IMR-90 (cell line): ENCODE data around the gene PBOV1. TPM values are rescaled to one million over a fixed set of nuclear protein-coding genes. Genes with fewer than 3 reads are reported as not detected.

ENCODE experiments used
- ATAC-seq: fragments of 200-7000 bp; cut with Tn5 transposase; 2 replicates; pipeline ENCODE4 v1.9.1; 2020; ENCODE audit warnings: low read depth, mild to moderate bottlenecking, moderate library complexity
- BruUV-seq: library from RNA; stranded (reverse); fragments of 400-500 nt; replicated peaks from 2 replicates; lab custom pipeline; 2021; lab: Mats Ljungman, UMichigan
- CTCF ChIA-PET: fragments of 300-600 bp; formaldehyde crosslinking; extraction: SDS; loops from one replicate; lab custom pipeline; 2021; ENCODE audit warnings: antibody characterized with exemption; lab: Yijun Ruan, JAX
- POLR2A ChIA-PET: fragments of 300-600 bp; sonication (Branson Sonifier 250); formaldehyde crosslinking; loops from one replicate; lab custom pipeline; 2022; ENCODE audit warnings: antibody characterized with exemption; ENCODE audit not compliant: unreplicated experiment; lab: Charles Lee
- DNase-seq: peaks from one replicate; pipeline ENCODE4 v3.0.0; 2013
- H2AFZ ChIP-seq: replicated peaks from 2 replicates; pipeline ENCODE3; 2013; ENCODE audit warnings: low read length, mild to moderate bottlenecking; ENCODE audit not compliant: poor library complexity
- H2AK5ac ChIP-seq: 2 replicates; pipeline ENCODE4 v1.6.1; 2013; ENCODE audit warnings: low read depth, low read length, inconsistent platforms
- H2AK9ac ChIP-seq: replicated peaks from 2 replicates; pipeline ENCODE3; 2013; ENCODE audit warnings: mild to moderate bottlenecking, low read depth, low read length, moderate library complexity; ENCODE audit not compliant: poor library complexity
- H2BK120ac ChIP-seq: 2 replicates; pipeline ENCODE4 v1.6.1; 2013; ENCODE audit warnings: low read depth, low read length, inconsistent platforms
- H2BK15ac ChIP-seq: 3 replicates; pipeline ENCODE4 v1.6.1; 2013; ENCODE audit warnings: low read depth, low read length, inconsistent platforms
- H2BK20ac ChIP-seq: 2 replicates; pipeline ENCODE4 v1.6.1; 2013; ENCODE audit warnings: low read depth, mild to moderate bottlenecking, inconsistent platforms, low read length, moderate library complexity
- H2BK5ac ChIP-seq: 2 replicates; pipeline ENCODE4 v1.6.1; 2013; ENCODE audit warnings: mild to moderate bottlenecking, low read depth, low read length, inconsistent platforms; ENCODE audit not compliant: poor library complexity, severe bottlenecking
- H3K14ac ChIP-seq: replicated peaks from 2 replicates; pipeline ENCODE4 v1.6.1; 2013; ENCODE audit warnings: low read depth, low read length, inconsistent platforms
- H3K18ac ChIP-seq: 2 replicates; pipeline ENCODE4 v1.6.1; 2013; ENCODE audit warnings: low read depth, low read length, control low read depth
- H3K23ac ChIP-seq: 2 replicates; pipeline ENCODE4 v1.6.1; 2013; ENCODE audit warnings: low read depth, low read length, inconsistent platforms
- H3K27ac ChIP-seq: 2 replicates; pipeline ENCODE4 v1.5.1; 2013; ENCODE audit warnings: mild to moderate bottlenecking, control low read depth, low read length; ENCODE audit not compliant: insufficient read depth
- H3K27me3 ChIP-seq: 2 replicates; pipeline ENCODE4 v1.6.1; 2013; ENCODE audit warnings: low read length; ENCODE audit not compliant: control insufficient read depth, insufficient read depth
- H3K36me3 ChIP-seq: 2 replicates; pipeline ENCODE4 v1.6.1; 2013; ENCODE audit warnings: low read length, mixed read lengths; ENCODE audit not compliant: control insufficient read depth, insufficient read depth
- H3K4ac ChIP-seq: 2 replicates; pipeline ENCODE4 v1.6.1; 2013; ENCODE audit warnings: low read depth, low read length, inconsistent platforms
- H3K4me1 ChIP-seq: 2 replicates; pipeline ENCODE4 v1.6.1; 2013; ENCODE audit warnings: low read length, mixed read lengths; ENCODE audit not compliant: control insufficient read depth, insufficient read depth
- H3K4me2 ChIP-seq: 2 replicates; pipeline ENCODE4 v1.6.1; 2013; ENCODE audit warnings: low read depth, mild to moderate bottlenecking, control low read depth, low read length, moderate library complexity
- H3K4me3 ChIP-seq: 2 replicates; pipeline ENCODE4 v1.5.1; 2013; ENCODE audit warnings: low read depth, mild to moderate bottlenecking, control low read depth, low read length, moderate library complexity; ENCODE audit not compliant: insufficient read depth
- H3K56ac ChIP-seq: 2 replicates; pipeline ENCODE4 v1.6.1; 2013; ENCODE audit warnings: low read length, inconsistent platforms; ENCODE audit not compliant: insufficient read depth; ENCODE audit errors: extremely low read depth
- H3K79me1 ChIP-seq, 2 experiments: 2 replicates each; pipeline ENCODE4 v1.6.1; 2013; ENCODE audit warnings: low read length in 2 of 2, inconsistent platforms in 1 of 2, low read depth in 1 of 2
- H3K9ac ChIP-seq: 2 replicates; pipeline ENCODE4 v1.6.1; 2013; ENCODE audit warnings: low read depth, low read length, control low read depth
- H3K9me1 ChIP-seq: 2 replicates; pipeline ENCODE4 v1.6.1; 2013; ENCODE audit warnings: low read length, inconsistent platforms; ENCODE audit not compliant: insufficient read depth
- H3K9me3 ChIP-seq: 2 replicates; pipeline ENCODE4 v1.6.1; 2013; ENCODE audit warnings: low read length; ENCODE audit not compliant: control insufficient read depth, insufficient read depth
- H4K20me1 ChIP-seq: 2 replicates; pipeline ENCODE4 v1.6.1; 2013; ENCODE audit warnings: low read length, inconsistent platforms; ENCODE audit not compliant: insufficient read depth
- H4K5ac ChIP-seq: 2 replicates; pipeline ENCODE4 v1.6.1; 2013; ENCODE audit warnings: mild to moderate bottlenecking, low read depth, low read length, control low read depth
- H4K8ac ChIP-seq, 2 experiments: 2 replicates each; pipeline ENCODE4 v1.6.1; 2013; ENCODE audit warnings: low read depth in 2 of 2, low read length in 2 of 2, control low read depth in 1 of 2, inconsistent platforms in 1 of 2
- H4K91ac ChIP-seq: 2 replicates; pipeline ENCODE4 v1.6.1; 2013; ENCODE audit warnings: low read depth, low read length, inconsistent platforms; ENCODE audit not compliant: insufficient read depth
- BHLHE40 ChIP-seq: fragments of 150-350 bp; IDR thresholded peaks from 2 replicates; pipeline ENCODE4 v1.6.1; 2016; ENCODE audit warnings: mild to moderate bottlenecking, low read depth, low read length
- CEBPB ChIP-seq: IDR thresholded peaks from 2 replicates; pipeline ENCODE4 v1.6.1; 2012; ENCODE audit warnings: low read depth, low read length, improper control_type of control experiment
- CHD1 ChIP-seq: IDR thresholded peaks from 2 replicates; pipeline ENCODE4 v1.6.1; 2012; ENCODE audit warnings: low read depth, low read length, improper control_type of control experiment
- CTCF ChIP-seq: conservative IDR thresholded peaks from 2 replicates; pipeline ENCODE4 v1.5.1; 2012; ENCODE audit warnings: mild to moderate bottlenecking, low read depth, low read length, improper control_type of control experiment
- ELK1 ChIP-seq: fragments of 150-350 bp; IDR thresholded peaks from 2 replicates; pipeline ENCODE4 v1.6.1; 2016; ENCODE audit warnings: low read depth, mild to moderate bottlenecking, low read length, moderate library complexity, borderline replicate concordance
- FOS ChIP-seq: fragments of 150-350 bp; IDR thresholded peaks from 2 replicates; pipeline ENCODE4 v1.6.1; 2016; ENCODE audit warnings: low read depth, low read length
- MAFK ChIP-seq: IDR thresholded peaks from 2 replicates; pipeline ENCODE4 v1.6.1; 2012; ENCODE audit warnings: low read depth, low read length, improper control_type of control experiment
- MAZ ChIP-seq: IDR thresholded peaks from 2 replicates; pipeline ENCODE4 v1.6.1; 2012; ENCODE audit warnings: low read depth, mild to moderate bottlenecking, low read length, improper control_type of control experiment, moderate library complexity, borderline replicate concordance
- MXI1 ChIP-seq: IDR thresholded peaks from 2 replicates; pipeline ENCODE4 v1.6.1; 2012; ENCODE audit warnings: low read depth, mild to moderate bottlenecking, low read length, moderate library complexity, borderline replicate concordance
- NFE2L2 ChIP-seq: fragments of 150-350 bp; IDR thresholded peaks from 2 replicates; pipeline ENCODE4 v1.6.1; 2016; ENCODE audit warnings: low read depth, mild to moderate bottlenecking, low read length
- POLR2A ChIP-seq: IDR thresholded peaks from 2 replicates; pipeline ENCODE4 v1.6.1; 2012; ENCODE audit warnings: mild to moderate bottlenecking, low read depth, low read length
- RAD21 ChIP-seq: IDR thresholded peaks from 2 replicates; pipeline ENCODE4 v1.6.1; 2012; ENCODE audit warnings: low read length, improper control_type of control experiment
- RCOR1 ChIP-seq: IDR thresholded peaks from 2 replicates; pipeline ENCODE4 v1.6.1; 2012; ENCODE audit warnings: mild to moderate bottlenecking, low read length, improper control_type of control experiment; ENCODE audit not compliant: insufficient replicate concordance
- RFX5 ChIP-seq: IDR thresholded peaks from 2 replicates; pipeline ENCODE4 v1.8.0; 2012; ENCODE audit warnings: low read depth, mild to moderate bottlenecking, low read length, moderate library complexity
- SMC3 ChIP-seq: fragments of 150-350 bp; IDR thresholded peaks from 2 replicates; pipeline ENCODE4 v1.6.1; 2016; ENCODE audit warnings: low read depth, mild to moderate bottlenecking, antibody characterized with exemption, low read length, moderate library complexity
- USF2 ChIP-seq: fragments of 150-350 bp; IDR thresholded peaks from 2 replicates; pipeline ENCODE4 v1.6.1; 2017; ENCODE audit warnings: mild to moderate bottlenecking, antibody characterized with exemption, low read length, low read depth
- WGBS, 2 experiments: methylation state at CpG; one replicate each; pipeline versions ENCODE4 v1.1.5 to v1.1.7; 2013; ENCODE audit warnings: missing lambda C conversion rate in 2 of 2; ENCODE audit not compliant: insufficient read length in 1 of 2; ENCODE audit errors: extremely low coverage in 2 of 2; 5-methylcytosine and 5-hydroxymethylcytosine counted together
- dilution Hi-C: fragments of 300-500 bp; cut with HindIII; formaldehyde crosslinking; loops from one replicate; pipeline ENCODE4 v1.14.3; 2018; ENCODE audit warnings: low sequenced_read_pairs; ENCODE audit not compliant: unreplicated experiment
- in situ Hi-C: fragments of 300-500 bp; cut with MboI; formaldehyde crosslinking; loops from 3 replicates; pipeline ENCODE4 v1.14.3; 2019; ENCODE audit warnings: low sequenced_read_pairs, inconsistent platforms, mixed read lengths
- intact Hi-C: fragments of 100-400 bp; cut with micrococcal nuclease; formaldehyde crosslinking; loops from 2 replicates; pipeline ENCODE4 v1.10.0; 2022
- polyA plus RNA-seq, 3 experiments: library from polyadenylated mRNA; depleted of rRNA; stranded (reverse); fragments of >200 nt; gene quantifications; 2 replicates each; pipeline ENCODE4 v1.2.3, GENCODE V29; 2012; ENCODE audit warnings: low replicate concordance in 1 of 3
- total RNA-seq: library from RNA; depleted of rRNA; stranded (reverse); fragments of >200 nt; gene quantifications from 2 replicates; pipeline ENCODE4 v1.2.3, GENCODE V29; 2012

The PBOV1 gene
- total and polyA plus RNA-seq, 2 of the 4 experiments (the other 2 are of a cell fraction) = not detected

- Histone ChIP-seq H3K9ac (no peak overlapping the region), H3K27ac (no peak overlapping the region), H3K36me3 (no peaks in the 10 kb centered on the region), H3K56ac (no peak overlapping the region), H3K18ac (no peak overlapping the region), H2AK9ac (no peak overlapping the region), H3K4me2 (no peak overlapping the region), H3K9me1 (0 out of 2 replicates have a peak, but pooled peaks cover 3% of the 10 kb centered on the region), H4K91ac (no peak overlapping the region), H4K5ac (no peak overlapping the region), H2BK20ac (no peak overlapping the region), H3K79me1 (no peaks in the 10 kb centered on the region), H2AFZ (no peak overlapping the region), H2BK120ac (no peak overlapping the region), H3K4me3 (no peak overlapping the region), H4K20me1 (no peaks in the 10 kb centered on the region), H2BK5ac (no peak overlapping the region), H2AK5ac (no peak overlapping the region), H3K23ac (no peak overlapping the region), H3K14ac (no peak overlapping the region), H3K27me3 (peaks cover 9% of the 10 kb centered on the region), H3K4ac (no peak overlapping the region), H3K9me3 (no peaks in the 10 kb centered on the region), H4K8ac (no peak overlapping the region), H2BK15ac (no peak overlapping the region), H3K4me1 (no peaks in the 10 kb centered on the region)
- in situ Hi-C loops (no loop called here), dilution Hi-C loops (no loop called here), intact Hi-C loops (no loop called here)
- DNase-seq (no peak), ATAC-seq (no peak)
- BruUV-seq = no TSS peak
- 33% methylated on average over 1 of the region's 4 CpGs; no CpG with 5 or more reads in 1 of the 2 experiments for WGBS, 2 experiments
- TF ChIP-seq USF2 (no peak), RAD21 (no peak), FOS (no peak), CEBPB (no peak), MAFK (no peak), CHD1 (no peak), MAZ (no peak), MXI1 (no peak), RCOR1 (no peak), CTCF (no peak), SMC3 (no peak), BHLHE40 (no peak), POLR2A (no peak), ELK1 (no peak), NFE2L2 (no peak), RFX5 (no peak)
- CTCF ChIA-PET = no interaction called here
- POLR2A ChIA-PET = no interaction called here
These were observed 10.8 kb upstream of the PBOV1 start for GRCh38 chr6:138229072-138229471.
